CD4-positive, alpha-beta T cell treated with Interleukin-17A for 4 hours (primary cell): Measurements from ENCODE around the gene AIFM1.
A peak's percentile ranks its signal among the peaks of the same experiment; 100 is the strongest.

ENCODE experiments used
- DNase-seq: peaks from one replicate; pipeline ENCODE4 v3.0.0-alpha.2; 2020; ENCODE audit warnings: mixed read lengths

AIFM1 gene

GRCh38 chrX:130170752-130171445 lies 5.3 kb upstream of the AIFM1 start:
- peak; percentile 67 for DNase-seq

DNA sequence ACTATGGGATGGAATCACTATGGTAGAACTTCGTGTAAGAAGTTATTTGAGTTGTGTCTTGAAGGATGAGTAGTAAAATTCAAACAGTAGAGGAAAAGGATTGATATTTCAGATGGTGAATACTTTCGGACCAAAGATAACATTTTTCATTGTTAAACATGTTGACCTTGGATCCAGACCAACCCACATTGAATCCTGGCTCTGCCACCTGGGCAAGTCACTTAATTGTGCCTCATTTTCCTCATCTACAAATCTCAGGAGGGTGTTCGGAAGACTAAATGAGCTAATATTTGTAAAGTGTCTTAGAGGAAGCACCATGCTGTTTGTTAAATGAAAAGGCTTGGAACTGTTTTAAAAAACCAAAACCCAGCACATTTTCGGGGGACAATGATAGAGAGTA lies 1.4 kb upstream of the AIFM1 start:
- no peak for DNase-seq

- no peak for DNase-seq
Observed at GRCh38 chrX:130166503-130166777, 799 bp upstream of the AIFM1 start.

GRCh38 chrX:130165181-130165702 lies 399 bp downstream of the AIFM1 start:
- DNase-seq, result no peak

DNA sequence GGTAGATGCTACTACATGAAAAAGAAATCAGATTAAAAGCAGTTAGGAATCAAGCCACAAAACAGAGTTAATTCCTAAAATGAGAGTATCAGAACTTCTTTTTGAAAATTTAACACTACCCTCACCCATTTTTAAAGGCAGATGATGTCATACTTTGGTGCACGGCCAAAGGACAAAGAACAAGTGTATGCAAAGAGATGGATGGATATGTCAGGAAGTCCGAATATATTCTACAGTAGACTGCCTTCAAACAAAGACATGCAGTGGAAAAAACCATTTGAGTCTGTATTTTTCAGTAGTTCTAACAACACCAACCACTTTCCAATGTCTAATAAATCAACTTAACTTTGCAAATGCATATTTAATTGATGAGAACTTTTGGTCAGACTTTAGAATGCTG lies 2.2 kb downstream of the AIFM1 start:
- no peak for DNase-seq

DNA sequence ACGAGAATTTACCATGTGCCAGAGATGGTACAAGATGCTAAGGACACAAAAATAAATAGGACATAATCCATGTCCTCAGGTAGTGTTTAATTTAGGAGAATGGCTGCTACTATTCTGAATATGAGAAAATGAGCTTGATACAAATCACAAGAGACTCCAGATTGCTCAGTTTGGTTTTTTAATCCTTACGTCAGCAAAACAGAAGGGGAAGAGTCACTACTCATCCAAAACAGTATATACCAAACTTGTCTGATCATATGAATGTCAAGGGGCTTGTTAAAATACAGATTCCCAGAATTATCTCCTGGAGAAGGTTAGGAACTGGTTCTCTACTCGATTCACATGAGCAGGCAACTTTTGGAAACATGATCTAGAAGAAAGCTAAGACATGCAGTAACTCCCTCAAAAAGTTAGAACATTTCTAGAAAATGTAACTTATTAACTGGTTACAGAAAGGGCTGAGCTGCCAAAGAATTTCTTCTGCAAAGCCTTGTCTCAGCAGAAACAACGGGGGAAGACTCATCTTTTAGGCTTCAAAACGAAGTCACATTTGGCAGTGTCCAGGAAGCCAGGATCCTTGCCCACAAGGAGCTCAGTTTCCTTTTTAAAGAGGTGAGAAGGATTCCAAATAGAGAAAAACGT lies 3.4 kb downstream of the AIFM1 start:
- DNase-seq, result no peak

GRCh38 chrX:130159776-130160175 lies 5.9 kb downstream of the AIFM1 start:
- no peak for DNase-seq

DNA sequence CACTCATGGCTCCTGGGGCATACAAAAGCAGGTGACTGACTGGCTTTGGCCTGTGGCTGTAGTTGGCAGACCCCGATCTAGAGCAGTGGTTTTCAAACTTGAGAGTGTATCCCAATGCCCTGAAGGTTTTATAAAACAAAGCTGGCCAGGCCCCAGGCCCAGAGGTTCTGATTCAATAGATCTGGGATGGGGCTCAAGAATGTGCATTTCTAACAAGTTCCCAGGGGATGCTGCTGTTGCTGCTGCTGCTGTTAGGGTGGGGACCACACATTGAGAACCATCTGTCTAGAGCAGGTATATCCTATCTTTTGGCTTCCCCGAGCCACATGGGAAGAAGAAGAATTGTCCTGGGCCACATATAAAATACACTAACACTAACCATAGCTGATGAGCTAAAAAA lies 7.3 kb downstream of the AIFM1 start:
- no peak for DNase-seq

DNA sequence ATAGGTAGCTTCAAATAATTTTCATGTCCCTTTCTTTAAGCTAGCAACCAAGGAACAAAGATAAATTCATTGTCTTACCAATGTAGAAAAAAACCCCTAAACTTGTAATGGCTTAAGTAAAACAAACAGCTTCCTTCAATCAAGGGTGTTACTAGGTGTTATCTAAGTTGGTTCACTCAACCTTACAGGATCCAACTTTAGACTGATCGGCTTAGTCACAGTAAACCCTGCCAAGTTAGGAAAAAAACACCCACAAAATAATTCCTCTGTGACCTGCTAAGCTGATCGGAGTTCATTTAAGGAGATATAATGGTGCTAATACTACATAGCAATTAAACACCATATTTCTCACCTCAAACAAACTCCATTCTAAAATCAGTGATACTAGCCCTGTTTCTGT lies 10.1 kb downstream of the AIFM1 start:
- no peak for DNase-seq

- no peak for DNase-seq
Observed at GRCh38 chrX:130147631-130148030, 18.0 kb downstream of the AIFM1 start.

- no peak for DNase-seq
Observed at GRCh38 chrX:130145123-130145522, 20.5 kb downstream of the AIFM1 start.

DNA sequence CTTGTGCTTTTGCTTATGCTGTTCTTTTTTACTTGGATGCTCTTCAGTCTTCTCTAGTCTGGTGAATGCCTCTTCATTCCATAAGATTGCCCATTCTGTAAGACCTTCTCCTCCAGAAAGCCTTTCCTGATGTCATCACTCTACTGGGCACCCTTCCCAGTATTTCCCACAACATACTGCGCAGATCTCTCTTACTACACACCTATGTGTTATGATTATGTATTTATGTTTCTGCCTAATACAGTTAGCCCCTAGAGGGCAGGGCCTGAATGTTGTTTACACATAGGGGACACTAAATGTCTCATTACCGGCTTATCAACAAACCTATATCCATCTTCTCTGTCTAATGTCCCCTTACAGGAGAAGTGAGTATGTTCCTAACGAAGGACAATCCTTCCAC lies 21.1 kb downstream of the AIFM1 start:
- DNase-seq, result no peak

- no peak for DNase-seq
Observed at GRCh38 chrX:130139474-130140201, 26.0 kb downstream of the AIFM1 start.

- DNase-seq, result no peak
Observed at GRCh38 chrX:130136961-130137360, 28.7 kb downstream of the AIFM1 start.

- DNase-seq, result no peak
Observed at GRCh38 chrX:130136496-130136895, 29.1 kb downstream of the AIFM1 start.

DNA sequence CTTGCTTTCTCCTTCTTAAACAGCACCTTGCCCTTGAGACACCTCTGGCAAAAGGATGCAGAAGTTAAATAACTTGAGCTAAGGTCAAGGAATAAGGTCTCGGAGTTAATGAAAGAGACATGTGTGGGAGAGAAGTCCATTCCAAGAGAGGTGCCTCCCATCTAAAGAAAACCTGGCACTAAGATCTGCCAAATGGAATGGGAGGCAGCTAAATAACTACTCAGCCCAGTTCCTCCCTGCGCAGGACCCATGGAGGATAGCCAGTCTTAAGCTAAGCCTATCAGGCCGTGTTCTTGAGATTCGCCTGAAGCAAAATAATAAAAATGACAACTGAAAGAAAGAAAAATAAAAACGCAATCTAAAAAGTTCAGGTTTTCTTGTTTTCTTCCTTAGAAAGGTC lies 34.7 kb downstream of the AIFM1 start:
- DNase-seq, result no peak

DNA sequence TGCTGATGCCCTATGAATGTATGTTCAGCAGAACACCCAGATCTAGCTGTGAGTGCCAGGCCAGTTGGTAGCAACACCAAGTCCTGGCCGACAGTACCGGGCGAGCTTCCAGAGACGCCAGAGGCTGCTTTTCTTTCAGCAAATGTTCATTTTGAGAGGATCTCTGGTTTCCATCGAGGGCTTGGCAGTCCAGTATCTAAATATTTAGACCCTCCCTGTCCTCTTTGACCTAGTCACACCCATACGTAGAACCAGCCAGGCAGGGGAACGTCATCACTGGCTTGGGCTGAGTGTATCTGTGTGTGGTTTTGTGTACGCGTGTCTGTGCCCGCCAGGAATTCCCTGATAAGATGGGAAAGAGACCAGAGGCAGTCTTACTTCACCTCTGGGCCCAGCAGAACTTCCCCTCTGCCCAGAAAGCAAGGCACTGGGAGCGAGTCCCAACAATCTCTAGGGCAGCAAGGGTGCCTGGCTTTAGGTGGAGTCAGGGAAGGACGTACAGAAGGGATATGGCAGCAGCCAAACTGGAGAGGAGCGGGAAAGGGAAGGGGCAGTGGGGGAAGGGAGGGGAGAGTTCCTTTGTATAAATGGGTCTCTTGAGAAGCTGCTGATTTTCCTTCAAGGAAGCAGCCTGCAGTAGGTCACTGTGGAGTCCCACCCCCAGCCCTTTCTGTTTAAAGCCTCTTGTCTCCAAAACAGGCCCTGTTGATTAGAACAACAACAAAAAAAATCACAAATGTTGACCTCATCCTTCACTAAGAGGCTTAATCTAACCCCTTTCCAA lies 40.4 kb downstream of the AIFM1 start:
- no peak for DNase-seq

- no peak for DNase-seq
Observed at GRCh38 chrX:130124577-130124976, 41.1 kb downstream of the AIFM1 start.

DNA sequence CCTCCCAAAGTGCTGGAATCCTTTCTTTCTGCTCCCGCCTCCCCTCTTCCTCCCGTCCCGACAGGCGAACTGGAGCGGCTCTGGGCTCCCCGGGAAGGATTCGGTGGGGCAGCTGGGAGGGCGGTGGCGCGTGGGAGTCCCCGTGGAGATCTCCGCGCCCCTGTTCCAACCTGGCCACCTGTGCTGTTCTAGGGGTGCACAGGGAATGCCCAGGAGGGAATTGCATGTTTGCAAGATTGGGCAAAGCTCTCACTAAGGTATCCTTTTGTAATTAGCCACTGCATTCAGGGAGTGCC lies 44.2 kb downstream of the AIFM1 start:
- no peak for DNase-seq

DNA sequence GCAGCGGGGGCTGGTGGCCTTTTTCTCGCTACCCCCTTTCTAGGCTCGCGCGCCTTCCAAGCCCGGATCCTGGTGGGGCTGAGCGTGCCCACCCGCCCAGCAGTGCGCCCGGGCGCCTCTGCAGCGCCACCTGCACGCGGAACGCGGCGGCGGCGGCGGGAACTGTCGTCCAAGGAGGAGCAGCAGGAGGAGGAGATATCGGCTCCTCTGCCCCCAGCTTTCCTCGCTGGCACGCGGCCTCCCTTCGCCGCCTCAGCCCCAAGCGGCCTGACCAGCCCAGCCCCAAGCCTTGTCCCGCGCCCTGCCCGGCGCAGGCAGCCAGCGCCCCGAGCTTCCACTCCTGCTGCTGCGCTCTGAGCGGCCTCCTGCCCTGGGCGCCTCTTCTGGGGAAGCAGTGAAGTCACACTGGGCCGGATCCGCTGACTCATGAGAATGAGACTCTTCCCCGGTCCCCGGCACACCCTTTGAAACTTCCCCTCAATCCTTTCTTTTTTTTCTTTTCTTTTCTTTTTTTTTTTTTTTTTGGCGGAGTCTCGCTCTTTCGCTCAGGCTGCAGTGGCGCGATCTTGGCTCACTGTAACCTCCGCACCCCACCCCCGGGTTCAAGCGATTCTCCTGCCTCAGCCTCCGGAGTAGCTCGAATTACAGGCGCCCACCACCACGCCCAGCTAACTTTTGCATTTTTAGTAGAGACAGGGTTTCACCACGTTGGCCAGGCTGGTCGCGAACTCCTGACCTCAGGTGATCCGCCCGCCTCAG lies 44.7 kb downstream of the AIFM1 start:
- peak; percentile 77 for DNase-seq

GRCh38 chrX:130120321-130120731 lies 45.3 kb downstream of the AIFM1 start:
- DNase-seq, result no peak

DNA sequence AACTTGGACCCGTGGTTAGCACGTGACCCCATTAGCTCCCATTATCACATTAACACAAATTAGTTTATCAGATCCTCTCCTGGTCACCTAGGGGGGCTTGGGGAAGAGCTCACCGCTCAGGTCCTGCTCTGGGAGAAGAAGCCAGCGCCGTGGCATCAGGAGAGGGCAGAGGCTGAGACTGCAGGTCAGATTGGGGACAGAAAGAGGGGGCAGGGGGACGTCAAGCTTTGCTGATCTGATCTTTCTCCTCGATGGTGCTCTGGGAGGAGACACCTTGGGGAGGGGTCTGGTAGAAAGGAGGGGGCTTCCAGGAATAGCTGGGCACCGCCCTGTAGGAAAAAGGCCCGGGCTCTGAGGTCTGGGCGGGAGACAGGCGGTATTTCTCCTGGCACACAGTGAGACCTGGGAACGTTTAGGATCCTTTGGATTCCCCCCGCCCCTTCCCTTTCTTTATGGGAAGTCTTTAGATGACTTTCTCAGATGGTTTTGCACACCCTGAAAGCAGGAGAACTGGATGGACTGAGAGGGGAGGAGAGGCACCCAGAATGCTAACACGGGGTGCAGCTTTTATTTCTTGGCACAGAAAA lies 46.2 kb downstream of the AIFM1 start:
- no peak for DNase-seq
